Ovary (tissue), 9 donors: Measurements from ENCODE around the gene MICOS13. TPM values are rescaled to one million over a fixed set of nuclear protein-coding genes. Genes with fewer than 3 reads are reported as not detected.

Source experiments
- DNase-seq, 5 donors: peaks; one replicate each; pipeline ENCODE4 v3.0.0-alpha.2; 2019 to 2020
- H3K27ac ChIP-seq, 2 donors: fragments of 200-600 bp; one replicate each; pipeline versions ENCODE4 v1.5.1 to v1.8.0; 2019 to 2022
- H3K27me3 ChIP-seq: fragments of 200-600 bp; one replicate; pipeline ENCODE4 v1.8.0; 2022
- H3K36me3 ChIP-seq: fragments of 200-600 bp; sonication (generic); one replicate; pipeline ENCODE4 v1.5.1; 2019
- H3K4me1 ChIP-seq: one replicate; pipeline ENCODE4 v1.8.1; 2013; ENCODE audit warnings: mild to moderate bottlenecking, moderate library complexity; ENCODE audit not compliant: insufficient read depth
- H3K4me3 ChIP-seq: fragments of 200-600 bp; sonication (generic); one replicate; pipeline ENCODE4 v1.5.1; 2017
- H3K9me3 ChIP-seq, 2 donors: fragments of 200-600 bp in 1 of 2; sonication (generic) in 1 of 2; one replicate each; pipeline versions ENCODE4 v1.5.1 to v1.8.1; 2013 to 2019; ENCODE audit warnings: mild to moderate bottlenecking in 1 of 2, moderate library complexity in 1 of 2
- CTCF ChIP-seq, 3 donors: fragments of 450-650 bp in 2 of 3; fragments of 200-600 bp in 1 of 3; IDR thresholded peaks; one replicate each; pipeline versions ENCODE4 v1.5.1 to v1.8.0; 2016 to 2022; ENCODE audit warnings: antibody characterized with exemption in 3 of 3, mild to moderate bottlenecking in 1 of 3
- EP300 ChIP-seq: sonication (generic); formaldehyde crosslinking; IDR thresholded peaks from one replicate; pipeline ENCODE4 v1.6.1; 2017; ENCODE audit warnings: antibody characterized with exemption
- POLR2A ChIP-seq: fragments of 450-650 bp; IDR thresholded peaks from one replicate; pipeline ENCODE4 v1.6.1; 2017; ENCODE audit warnings: antibody characterized with exemption, mild to moderate bottlenecking, moderate library complexity
- WGBS, 3 donors: extraction: QIAGEN DNeasy Blood & Tissue Kit in 1 of 3; methylation state at CpG; one replicate each; pipeline versions ENCODE4 v1.1.5 to v1.1.7; 2013 to 2017; 5-methylcytosine and 5-hydroxymethylcytosine counted together
- intact Hi-C, 4 donors: fragments of 100-400 bp; cut with DNase I; formaldehyde crosslinking; loops; one replicate each; pipeline versions ENCODE4 v1.11.0 to v1.15.1; 2022 to 2023
- polyA plus RNA-seq, 2 donors: library from polyadenylated mRNA; stranded (reverse); fragments of 200-250 nt in 1 of 2; fragments of 350-450 nt in 1 of 2; fragmentation: Illumina TruSeq in 1 of 2; extraction: RNeasy Lipid Tissue Mini Kit (QIAGEN cat#74804) in 1 of 2; gene quantifications; one replicate each; pipeline ENCODE4 v1.2.3, GENCODE V29; 2013 to 2014
- total RNA-seq, 7 donors: library from RNA; depleted of rRNA in 2 of 7; stranded (reverse); fragments of >200 nt in 2 of 7; fragmentation: NEBNext Ultra II Directional in 3 of 7; extraction: Animal tissue kit (Norgen Biotek cat#: 25700) in 3 of 7; gene quantifications; one replicate each; pipeline versions ENCODE4 v1.1.0 to v1.2.4, GENCODE V29; 2016 to 2023
- donor health status: DM: no; HTN: no; CAD: no; lungs with moderate emphysema.
- donor health status: DM: no; HTN: no; CAD: no.
- donor health status: Bipolar disorder and iron deficiency.
- donor health status: DM: yes; HTN: yes; CAD: no.
- donor health status: DM: no; HTN: no; CAD: no.
- donor health status: DM: yes; HTN: yes; CAD: no.

MICOS13 gene
- total and polyA plus RNA-seq, 9 donors, result 5.2 to 48.7 (median 44.2) TPM

GRCh38 chr19:5678071-5678718 is 2.1 kb downstream of the MICOS13 start:
- no peaks in the 10 kb centered on the region for H3K36me3 ChIP-seq
- intact Hi-C loops, result loop anchor here in 1 of 4 donors (5.0 kb wide), 1 partner anchor 51 kb away; no protein-coding TSS in a partner anchor
- TF ChIP-seq EP300, result no peak
- TF ChIP-seq CTCF (IDR thresholded peaks at IDR 0.05), result no peak
- TF ChIP-seq POLR2A, result no peak

GRCh38 chr19:5677580-5677979 is 2.7 kb downstream of the MICOS13 start:
- Histone ChIP-seq H3K36me3 (no peaks in the 10 kb centered on the region), H3K4me3 (no peak overlapping the region), H3K9me3 (no peaks in the 10 kb centered on the region), H3K27ac (no peak overlapping the region), H3K4me1 (peaks cover 10% of the 10 kb centered on the region), H3K27me3 (no peaks in the 10 kb centered on the region)
- WGBS, 3 donors, result 83 to 88% (median 86%) methylated on average over 9 of the region's 9 CpGs
- DNase-seq, result no peak
- no peak for TF ChIP-seq CTCF (IDR thresholded peaks at IDR 0.05)
- TF ChIP-seq POLR2A, result no peak
- TF ChIP-seq EP300, result no peak
- intact Hi-C loops, result loop anchor here in 1 of 4 donors (5.0 kb wide), 1 partner anchor 50 kb away; no protein-coding TSS in a partner anchor

More at GRCh38 chr19:5678071-5678718, 2.1 kb downstream of the MICOS13 start:
- Histone ChIP-seq H3K4me3 (no peak overlapping the region), H3K9me3 (no peaks in the 10 kb centered on the region), H3K27ac (no peak overlapping the region), H3K27me3 (no peaks in the 10 kb centered on the region), H3K4me1 (peaks cover 10% of the 10 kb centered on the region)
- peak in 1 of 5 donors; percentile 41 for DNase-seq
- 81 to 90% (median 86%) methylated on average over 17 to 22 of the region's 22 CpGs for WGBS, 3 donors

GRCh38 chr19:5677136-5677535 is 3.2 kb downstream of the MICOS13 start:
- peaks cover 10% of the 10 kb centered on the region for H3K4me1 ChIP-seq
- no peak for DNase-seq
- intact Hi-C loops, result loop anchor here in 1 of 4 donors (5.0 kb wide), 1 partner anchor 50 kb away; no protein-coding TSS in a partner anchor
- no peak overlapping the region for H3K4me3 ChIP-seq
- H3K36me3 ChIP-seq, result no peaks in the 10 kb centered on the region
- no peak for TF ChIP-seq POLR2A
- no peak for TF ChIP-seq CTCF (IDR thresholded peaks at IDR 0.05)
- TF ChIP-seq EP300, result no peak
- 81 to 85% (median 85%) methylated on average over 9 to 10 of the region's 10 CpGs for WGBS, 3 donors
- no peak overlapping the region for H3K27ac ChIP-seq
- H3K9me3 ChIP-seq, result no peaks in the 10 kb centered on the region
- H3K27me3 ChIP-seq, result no peaks in the 10 kb centered on the region

- Histone ChIP-seq H3K27me3 (no peaks in the 10 kb centered on the region), H3K27ac (no peak overlapping the region), H3K36me3 (no peaks in the 10 kb centered on the region), H3K4me3 (no peak overlapping the region), H3K9me3 (no peaks in the 10 kb centered on the region), H3K4me1 (peaks cover 10% of the 10 kb centered on the region)
- intact Hi-C loops, result loop anchor here in 1 of 4 donors (5.0 kb wide), 1 partner anchor 49 kb away; no protein-coding TSS in a partner anchor
- peak in 1 of 5 donors; percentile 26 for DNase-seq
- 50 to 64% (median 56%) methylated on average over 13 of the region's 13 CpGs for WGBS, 3 donors
- no peak for TF ChIP-seq POLR2A
- no peak for TF ChIP-seq CTCF (IDR thresholded peaks at IDR 0.05)
- TF ChIP-seq EP300, result no peak
Measured at GRCh38 chr19:5676772-5677105, 3.6 kb downstream of the MICOS13 start.
